Right atrium auricular region (tissue), 2 donors: ENCODE measurements around the gene NECAB2. TPM values are rescaled to one million over a fixed set of nuclear protein-coding genes. Genes with fewer than 3 reads are reported as not detected.

ENCODE experiments used
- DNase-seq: peaks from one replicate; pipeline ENCODE4 v3.0.0-alpha.2; 2019; ENCODE audit warnings: low spot score
- H3K27ac ChIP-seq, 2 donors: fragments of 200-600 bp; sonication (generic); 1 replicate in 1 of 2; 2 replicates in 1 of 2; pipeline ENCODE4 v1.5.1; 2016 to 2019
- H3K27me3 ChIP-seq, 2 donors: fragments of 200-600 bp; sonication (generic); one replicate each; pipeline versions ENCODE4 v1.5.1 to v1.6.0; 2017 to 2019
- H3K36me3 ChIP-seq: fragments of 200-600 bp; sonication (generic); one replicate; pipeline ENCODE4 v1.5.1; 2016
- H3K4me1 ChIP-seq, 2 donors: fragments of 200-600 bp; sonication (generic); one replicate each; pipeline versions ENCODE4 v1.5.1 to v1.6.0; 2017 to 2019
- H3K4me3 ChIP-seq, 2 donors: fragments of 200-600 bp; sonication (generic); 1 replicate in 1 of 2; 2 replicates in 1 of 2; pipeline ENCODE4 v1.5.1; 2017 to 2019; ENCODE audit warnings: mild to moderate bottlenecking in 1 of 2, moderate library complexity in 1 of 2
- H3K9me3 ChIP-seq, 2 donors: fragments of 200-600 bp; sonication (generic); one replicate each; pipeline ENCODE4 v1.5.1; 2019
- CTCF ChIP-seq, 2 donors: fragments of 200-600 bp; sonication (generic); IDR thresholded peaks; one replicate each; pipeline ENCODE4 v1.5.1; 2019; ENCODE audit warnings: antibody characterized with exemption in 2 of 2
- total RNA-seq, 2 donors: library from RNA; depleted of rRNA; stranded (reverse); fragments of >200 nt; gene quantifications; one replicate each; pipeline ENCODE4 v1.1.0, GENCODE V29; 2016

NECAB2 gene
- total RNA-seq, 2 donors from 2014 or later = 0.71 TPM; not detected in 1

- peak overlapping the region; percentile 54 to 70 for H3K4me3 ChIP-seq
- peak overlapping the region; percentile 92 to 98 for H3K27ac ChIP-seq
- no peak for DNase-seq
- peak; percentile 20 to 52 for TF ChIP-seq CTCF (IDR thresholded peaks at IDR 0.05)
- H3K27me3 ChIP-seq = no peaks in the 10 kb centered on the region
- peaks cover 0 to 37% of the 10 kb centered on the region in 2 donors for H3K4me1 ChIP-seq
- no peaks in the 10 kb centered on the region for H3K9me3 ChIP-seq
- peaks cover 1% of the 10 kb centered on the region for H3K36me3 ChIP-seq
Observed at GRCh38 chr16:83953796-83954576, 14.1 kb upstream of the NECAB2 start.

GRCh38 chr16:83954577-83955016 is 13.4 kb upstream of the NECAB2 start:
- H3K4me1 ChIP-seq = peaks cover 0 to 37% of the 10 kb centered on the region in 2 donors
- peaks cover 8% of the 10 kb centered on the region for H3K36me3 ChIP-seq
- H3K27ac ChIP-seq = peak overlapping the region; percentile 92 to 98
- peak; percentile 80 for DNase-seq
- H3K9me3 ChIP-seq = no peaks in the 10 kb centered on the region
- no peak for TF ChIP-seq CTCF (IDR thresholded peaks at IDR 0.05)
- peak overlapping the region in 1 of 2 donors; percentile 70 for H3K4me3 ChIP-seq
- H3K27me3 ChIP-seq = no peaks in the 10 kb centered on the region

GRCh38 chr16:83955218-83956130 is 12.6 kb upstream of the NECAB2 start:
- Histone ChIP-seq H3K4me1 (peaks cover 0 to 37% of the 10 kb centered on the region in 2 donors), H3K27ac (peak overlapping the region in 1 of 2 donors; percentile 98), H3K9me3 (no peaks in the 10 kb centered on the region), H3K27me3 (no peaks in the 10 kb centered on the region), H3K4me3 (no peak overlapping the region), H3K36me3 (peaks cover 16% of the 10 kb centered on the region)
- no peak for TF ChIP-seq CTCF (IDR thresholded peaks at IDR 0.05)
- peak; percentile 71 for DNase-seq

DNA sequence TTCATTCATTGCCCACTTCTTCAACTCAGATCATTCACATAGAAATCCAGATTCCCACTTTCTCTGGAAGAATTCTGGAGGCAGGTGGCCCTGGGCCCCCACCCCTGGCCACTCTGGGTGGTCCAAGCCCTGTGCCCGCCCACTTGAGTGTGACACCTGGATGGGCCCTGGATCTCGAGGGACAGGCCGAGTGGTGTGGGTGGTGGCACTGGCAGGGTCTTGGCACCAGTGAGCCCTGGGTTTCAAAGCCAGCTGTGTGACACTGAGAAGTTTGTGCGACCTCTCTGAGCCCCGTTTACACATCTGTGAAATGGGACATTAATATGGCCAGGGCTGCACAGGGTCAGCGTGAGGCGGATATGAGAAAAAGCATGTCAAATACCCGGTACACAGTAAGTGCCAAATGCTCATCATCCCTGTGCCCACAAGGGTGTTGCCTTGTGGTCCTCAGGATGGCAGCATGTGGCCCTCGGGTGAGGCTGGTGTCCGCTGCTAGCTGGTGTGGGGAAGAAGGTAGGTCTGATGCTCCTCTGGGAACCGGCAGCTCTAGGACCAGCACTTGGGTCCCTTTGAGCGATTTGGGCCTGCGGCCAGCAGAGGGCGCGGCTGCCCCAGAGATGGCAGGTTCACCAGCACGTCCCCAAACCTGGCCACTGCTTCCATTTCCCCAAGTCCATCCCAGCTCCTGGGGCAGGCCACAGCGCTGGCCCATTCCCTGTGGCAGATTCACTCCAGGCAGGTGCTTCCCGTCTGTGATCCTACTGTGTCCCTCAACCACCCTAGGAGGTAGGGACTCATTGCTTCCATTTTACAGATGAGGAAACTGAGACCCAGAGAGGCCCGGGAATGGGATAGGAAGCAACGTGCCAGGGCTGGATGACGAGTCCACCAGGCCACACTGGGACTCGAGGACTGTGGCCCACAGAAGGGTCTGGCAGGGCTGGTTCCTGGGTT is 11.4 kb upstream of the NECAB2 start:
- Histone ChIP-seq H3K27ac (no peak overlapping the region), H3K36me3 (peaks cover 25% of the 10 kb centered on the region), H3K27me3 (no peaks in the 10 kb centered on the region), H3K4me1 (peaks cover 0 to 37% of the 10 kb centered on the region in 2 donors), H3K9me3 (no peaks in the 10 kb centered on the region), H3K4me3 (no peak overlapping the region)
- DNase-seq = peak; percentile 86
- TF ChIP-seq CTCF (IDR thresholded peaks at IDR 0.05) = peak; percentile 67 to 79

- DNase-seq = no peak
- H3K36me3 ChIP-seq = peaks cover 27% of the 10 kb centered on the region
- TF ChIP-seq CTCF (IDR thresholded peaks at IDR 0.05) = no peak
- H3K9me3 ChIP-seq = no peaks in the 10 kb centered on the region
- no peaks in the 10 kb centered on the region for H3K27me3 ChIP-seq
- H3K4me1 ChIP-seq = peaks cover 0 to 33% of the 10 kb centered on the region in 2 donors
- H3K27ac ChIP-seq = peak overlapping the region in 1 of 2 donors; percentile 29
- no peak overlapping the region for H3K4me3 ChIP-seq
Observed at GRCh38 chr16:83957296-83957855, 10.7 kb upstream of the NECAB2 start.
